ENCODE results near the gene NTM.

DNA sequence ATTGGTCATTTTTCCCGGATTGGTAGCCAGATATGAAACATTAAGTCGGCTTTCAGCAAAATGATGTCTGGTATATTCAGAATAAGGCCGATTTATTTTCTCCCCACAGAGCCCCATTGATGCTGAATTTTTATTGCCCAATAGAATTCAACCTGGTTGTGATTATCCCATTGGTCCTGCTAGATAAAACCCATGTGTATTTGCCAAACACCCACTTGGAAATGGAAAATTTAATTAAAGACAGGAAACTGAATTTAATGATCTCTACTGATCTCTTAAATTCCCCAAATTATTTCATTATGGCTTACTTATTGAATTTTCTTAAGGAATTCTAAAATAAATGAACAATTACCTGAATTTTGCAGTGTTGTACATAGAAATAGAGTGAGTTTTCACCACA lies 609.8 kb downstream of the NTM start:
- no peak for TF ChIP-seq CTCF (IDR thresholded peaks at IDR 0.05)
- TF ChIP-seq EP300 (IDR thresholded peaks at IDR 0.05; ENCODE audit: low read depth) = no peak

Measured in transverse colon (tissue), 3 donors.